Esophagus squamous epithelium (tissue), 5 donors: ENCODE data around the gene PTPRT. TPM values are rescaled to one million over a fixed set of nuclear protein-coding genes. Genes with fewer than 3 reads are reported as not detected.

Experiments
- DNase-seq: peaks from one replicate; lab custom pipeline; 2025; lab: John Stamatoyannopoulos, UW
- H3K27ac ChIP-seq, 4 donors: fragments of 200-600 bp; sonication (generic); one replicate each; pipeline ENCODE4 v1.5.1; 2016 to 2019; ENCODE audit warnings: mild to moderate bottlenecking in 1 of 4
- H3K27me3 ChIP-seq, 4 donors: fragments of 200-600 bp; sonication (generic); 1 replicate in 3 of 4; 2 replicates in 1 of 4; pipeline versions ENCODE4 v1.5.1 to v1.6.0; 2017 to 2021; ENCODE audit warnings: antibody characterized with exemption in 1 of 4
- H3K36me3 ChIP-seq, 3 donors: fragments of 200-600 bp; sonication (generic); one replicate each; pipeline ENCODE4 v1.5.1; 2016 to 2019
- H3K4me1 ChIP-seq, 3 donors: fragments of 200-600 bp; sonication (generic); one replicate each; pipeline ENCODE4 v1.5.1; 2017 to 2019
- H3K4me3 ChIP-seq, 4 donors: fragments of 200-600 bp; sonication (generic); 1 replicate in 3 of 4; 2 replicates in 1 of 4; pipeline ENCODE4 v1.5.1; 2016 to 2019; ENCODE audit warnings: mild to moderate bottlenecking in 2 of 4, moderate library complexity in 1 of 4
- H3K9me3 ChIP-seq, 3 donors: fragments of 200-600 bp; sonication (generic); one replicate each; pipeline ENCODE4 v1.5.1; 2016 to 2019
- CTCF ChIP-seq, 6 experiments: fragments of 450-650 bp in 4 of 6; fragments of 200-600 bp in 2 of 6; sonication (generic) in 2 of 6; IDR thresholded peaks; one replicate each; pipeline ENCODE4 v1.5.1; 2016 to 2019; ENCODE audit warnings: antibody characterized with exemption in 6 of 6, mild to moderate bottlenecking in 4 of 6, moderate library complexity in 4 of 6
- POLR2A ChIP-seq, 4 donors: fragments of 450-650 bp; IDR thresholded peaks; one replicate each; pipeline ENCODE4 v1.6.1; 2017; ENCODE audit warnings: antibody characterized with exemption in 4 of 4, mild to moderate bottlenecking in 4 of 4, moderate library complexity in 3 of 4
- WGBS, 2 donors: methylation state at CpG; one replicate each; pipeline ENCODE4 v1.1.5; 2018; 5-methylcytosine and 5-hydroxymethylcytosine counted together
- intact Hi-C: fragments of 100-400 bp; cut with DNase I; formaldehyde crosslinking; loops from one replicate; pipeline ENCODE4 v1.15.0; 2022
- total RNA-seq, 4 donors: library from RNA; depleted of rRNA; stranded (reverse); fragments of >200 nt; gene quantifications; one replicate each; pipeline ENCODE4 v1.1.0, GENCODE V29; 2016
- donor health status: DM: yes; HTN: yes; CAD: no.

PTPRT gene
- total RNA-seq, 4 donors from 2014 or later, result under 0.01 to 0.06 TPM; not detected in 2

GRCh38 chr20:43205699-43206098 lies 16.0 kb upstream of the PTPRT start:
- H3K9me3 ChIP-seq, result no peaks in the 10 kb centered on the region
- H3K4me3 ChIP-seq, result no peak overlapping the region
- no peak for DNase-seq
- TF ChIP-seq CTCF (IDR thresholded peaks at IDR 0.05), result no peak
- intact Hi-C loops, result no loop called here
- no peaks in the 10 kb centered on the region for H3K36me3 ChIP-seq
- no peaks in the 10 kb centered on the region for H3K27me3 ChIP-seq
- no peaks in the 10 kb centered on the region for H3K4me1 ChIP-seq
- no peak overlapping the region for H3K27ac ChIP-seq
- 71 to 80% methylated on average over 4 of the region's 4 CpGs for WGBS, 2 donors

GRCh38 chr20:43202100-43202499 lies 12.4 kb upstream of the PTPRT start:
- TF ChIP-seq CTCF (IDR thresholded peaks at IDR 0.05), result no peak
- TF ChIP-seq POLR2A (IDR thresholded peaks at IDR 0.05), result no peak
- Histone ChIP-seq H3K4me1 (no peaks in the 10 kb centered on the region), H3K27ac (no peak overlapping the region), H3K36me3 (no peaks in the 10 kb centered on the region), H3K27me3 (peaks cover 0 to 9% (median 0%) of the 10 kb centered on the region in 4 donors), H3K4me3 (no peak overlapping the region), H3K9me3 (no peaks in the 10 kb centered on the region)
- WGBS, 2 donors, result 76 to 84% methylated on average over 6 of the region's 6 CpGs
- DNase-seq, result no peak
- intact Hi-C loops, result no loop called here

GRCh38 chr20:43198607-43199006 lies 8.9 kb upstream of the PTPRT start:
- Histone ChIP-seq H3K27me3 (peaks cover 0 to 18% (median 0%) of the 10 kb centered on the region in 4 donors), H3K9me3 (no peaks in the 10 kb centered on the region), H3K27ac (no peak overlapping the region), H3K4me3 (no peak overlapping the region), H3K36me3 (no peaks in the 10 kb centered on the region), H3K4me1 (no peaks in the 10 kb centered on the region)
- intact Hi-C loops, result loop anchor here (10.0 kb wide), 1 partner anchor 1314 kb away; no protein-coding TSS in a partner anchor
- DNase-seq, result no peak
- TF ChIP-seq CTCF (IDR thresholded peaks at IDR 0.05) (no peak), POLR2A (IDR thresholded peaks at IDR 0.05) (no peak)
- 42 to 48% methylated on average over 1 to 2 of the region's 4 CpGs for WGBS, 2 donors

GRCh38 chr20:43196243-43196642 lies 6.5 kb upstream of the PTPRT start:
- H3K9me3 ChIP-seq, result no peaks in the 10 kb centered on the region
- no peak for TF ChIP-seq POLR2A (IDR thresholded peaks at IDR 0.05)
- TF ChIP-seq CTCF (IDR thresholded peaks at IDR 0.05), result no peak
- DNase-seq, result no peak
- intact Hi-C loops, result loop anchor here (10.0 kb wide), 1 partner anchor 1311 kb away; no protein-coding TSS in a partner anchor
- H3K4me3 ChIP-seq, result no peak overlapping the region
- peaks cover 0 to 42% (median 0%) of the 10 kb centered on the region in 4 donors for H3K27me3 ChIP-seq
- 70 to 86% methylated on average over 3 of the region's 3 CpGs for WGBS, 2 donors
- H3K27ac ChIP-seq, result no peak overlapping the region
- H3K36me3 ChIP-seq, result no peaks in the 10 kb centered on the region
- H3K4me1 ChIP-seq, result no peaks in the 10 kb centered on the region

GRCh38 chr20:43194137-43194536 lies 4.4 kb upstream of the PTPRT start:
- intact Hi-C loops, result loop anchor here (10.0 kb wide), 1 partner anchor 1309 kb away; no protein-coding TSS in a partner anchor
- H3K27me3 ChIP-seq, result peaks cover 0 to 63% (median 3%) of the 10 kb centered on the region in 4 donors

More at GRCh38 chr20:43194137-43194536, 4.4 kb upstream of the PTPRT start:
- Histone ChIP-seq H3K4me1 (peaks cover under 1 to 8% (median 5%) of the 10 kb centered on the region in 3 donors), H3K4me3 (no peak overlapping the region), H3K36me3 (no peaks in the 10 kb centered on the region), H3K9me3 (no peaks in the 10 kb centered on the region), H3K27ac (no peak overlapping the region)
- TF ChIP-seq CTCF (IDR thresholded peaks at IDR 0.05) (no peak), POLR2A (IDR thresholded peaks at IDR 0.05) (no peak)
- 69 to 89% methylated on average over 5 to 8 of the region's 9 CpGs for WGBS, 2 donors
- no peak for DNase-seq
